GM19099 (cell line): Measurements from ENCODE around the gene MPIG6B.

ENCODE experiments used
- POLR2A ChIP-seq: IDR thresholded peaks from 3 replicates; pipeline ENCODE4 v1.6.1; 2011; ENCODE audit warnings: low read depth; ENCODE audit not compliant: insufficient read length; ENCODE audit errors: extremely low read depth

MPIG6B gene

GRCh38 chr6:31691078-31691463 is 32.1 kb upstream of the MPIG6B start:
- no peak for TF ChIP-seq POLR2A

- TF ChIP-seq POLR2A = no peak
Measured at GRCh38 chr6:31691564-31692108, 31.5 kb upstream of the MPIG6B start.

- no peak for TF ChIP-seq POLR2A
Measured at GRCh38 chr6:31692353-31692752, 30.8 kb upstream of the MPIG6B start.

- no peak for TF ChIP-seq POLR2A
Measured at GRCh38 chr6:31692886-31693285, 30.3 kb upstream of the MPIG6B start.

- no peak for TF ChIP-seq POLR2A
Measured at GRCh38 chr6:31693535-31693934, 29.6 kb upstream of the MPIG6B start.

GRCh38 chr6:31697555-31697954 is 25.6 kb upstream of the MPIG6B start:
- TF ChIP-seq POLR2A = no peak

- TF ChIP-seq POLR2A = no peak
Measured at GRCh38 chr6:31700740-31701401, 22.3 kb upstream of the MPIG6B start.

GRCh38 chr6:31701666-31702404 is 21.3 kb upstream of the MPIG6B start:
- TF ChIP-seq POLR2A = no peak

- TF ChIP-seq POLR2A = no peak
Measured at GRCh38 chr6:31702405-31702818, 20.8 kb upstream of the MPIG6B start.

- peak; percentile 90 for TF ChIP-seq POLR2A
Measured at GRCh38 chr6:31702819-31703716, 20.1 kb upstream of the MPIG6B start, which contains the start of gene ABHD16A. Gene ABHD16A, minus strand, starts transcription at chr6:31703324. Its CDS starts 43 bp downstream, at chr6:31703281.

GRCh38 chr6:31705931-31706330 is 17.2 kb upstream of the MPIG6B start:
- no peak for TF ChIP-seq POLR2A

- no peak for TF ChIP-seq POLR2A
Measured at GRCh38 chr6:31706599-31706998, 16.6 kb upstream of the MPIG6B start, which contains the start of gene LY6G6F. Gene LY6G6F, plus strand, starts transcription at chr6:31706866. Its CDS starts 41 bp downstream, at chr6:31706907.

GRCh38 chr6:31707701-31708100 is 15.5 kb upstream of the MPIG6B start:
- TF ChIP-seq POLR2A = no peak

- TF ChIP-seq POLR2A = no peak
Measured at GRCh38 chr6:31708224-31708623, 14.9 kb upstream of the MPIG6B start.
